Astrocyte of the spinal cord (primary cell): ENCODE measurements around the gene DVL1.

ENCODE experiments used
- DNase-seq: peaks from one replicate; pipeline ENCODE4 v3.0.0; 2011; ENCODE audit warnings: low read depth, low spot score
- H3K4me3 ChIP-seq: 2 replicates; pipeline ENCODE4 v1.5.1; 2011; ENCODE audit warnings: low read depth, mild to moderate bottlenecking, low read length, moderate library complexity
- in situ Hi-C: cut with HindIII; loops from 2 replicates; pipeline ENCODE4 v1.10.0; 2017; ENCODE audit warnings: low sequenced_read_pairs
- TF ChIP-seq, protein P1 (sequence below): IDR thresholded peaks from 2 replicates; pipeline ENCODE4 v1.5.1; 2012; ENCODE audit warnings: low read depth, mild to moderate bottlenecking, low read length, inconsistent platforms

Gene DVL1

GRCh38 chr1:1345860-1346500 is 3.2 kb downstream of the DVL1 start:
- no peak for DNase-seq
- no peak overlapping the region for H3K4me3 ChIP-seq
- TF ChIP-seq, protein P1, sequence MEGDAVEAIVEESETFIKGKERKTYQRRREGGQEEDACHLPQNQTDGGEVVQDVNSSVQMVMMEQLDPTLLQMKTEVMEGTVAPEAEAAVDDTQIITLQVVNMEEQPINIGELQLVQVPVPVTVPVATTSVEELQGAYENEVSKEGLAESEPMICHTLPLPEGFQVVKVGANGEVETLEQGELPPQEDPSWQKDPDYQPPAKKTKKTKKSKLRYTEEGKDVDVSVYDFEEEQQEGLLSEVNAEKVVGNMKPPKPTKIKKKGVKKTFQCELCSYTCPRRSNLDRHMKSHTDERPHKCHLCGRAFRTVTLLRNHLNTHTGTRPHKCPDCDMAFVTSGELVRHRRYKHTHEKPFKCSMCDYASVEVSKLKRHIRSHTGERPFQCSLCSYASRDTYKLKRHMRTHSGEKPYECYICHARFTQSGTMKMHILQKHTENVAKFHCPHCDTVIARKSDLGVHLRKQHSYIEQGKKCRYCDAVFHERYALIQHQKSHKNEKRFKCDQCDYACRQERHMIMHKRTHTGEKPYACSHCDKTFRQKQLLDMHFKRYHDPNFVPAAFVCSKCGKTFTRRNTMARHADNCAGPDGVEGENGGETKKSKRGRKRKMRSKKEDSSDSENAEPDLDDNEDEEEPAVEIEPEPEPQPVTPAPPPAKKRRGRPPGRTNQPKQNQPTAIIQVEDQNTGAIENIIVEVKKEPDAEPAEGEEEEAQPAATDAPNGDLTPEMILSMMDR, result no peak
- in situ Hi-C loops, result no loop called here

GRCh38 chr1:1345384-1345783 is 3.8 kb downstream of the DVL1 start:
- no peak for DNase-seq
- in situ Hi-C loops, result no loop called here
- no peak overlapping the region for H3K4me3 ChIP-seq
- TF ChIP-seq, protein P1, result peak; percentile 22

GRCh38 chr1:1344655-1345361 is 4.4 kb downstream of the DVL1 start:
- DNase-seq, result peak; percentile 56
- in situ Hi-C loops, result no loop called here
- H3K4me3 ChIP-seq, result no peak overlapping the region
- TF ChIP-seq, protein P1, result peak; percentile 57

DNA sequence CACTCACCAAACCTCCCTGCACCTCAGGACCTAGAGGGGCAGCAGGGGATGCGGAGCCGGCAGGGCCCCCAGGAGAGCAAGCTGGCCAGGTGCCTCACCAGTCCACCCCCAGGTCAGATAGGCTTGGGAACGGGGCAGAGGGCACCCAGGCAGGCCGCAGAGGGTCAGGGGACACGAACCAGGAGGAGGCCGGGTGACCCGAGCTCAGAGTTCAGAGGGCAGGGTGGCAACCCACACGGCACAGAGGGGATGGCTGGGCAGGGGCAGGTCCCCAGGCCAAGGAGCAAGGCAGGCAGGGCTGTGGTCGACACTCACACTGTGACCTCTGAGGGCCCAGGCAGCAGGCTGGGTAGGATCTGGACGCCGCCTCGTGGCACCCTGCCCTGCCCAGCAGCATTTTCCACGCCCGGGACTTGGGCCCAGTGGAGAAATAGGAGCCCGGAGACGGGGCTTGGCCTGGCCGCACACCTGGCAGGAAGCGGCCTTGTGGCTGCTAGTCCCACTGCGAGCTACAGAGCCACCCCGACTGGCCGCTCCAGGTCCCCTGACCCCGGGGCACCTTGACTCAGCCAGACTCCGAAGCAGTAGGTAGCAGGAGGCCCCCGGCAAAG is 5.3 kb downstream of the DVL1 start:
- in situ Hi-C loops, result no loop called here

GRCh38 chr1:1342584-1343115 is 6.6 kb downstream of the DVL1 start:
- H3K4me3 ChIP-seq, result no peak overlapping the region
- in situ Hi-C loops, result no loop called here
- TF ChIP-seq, protein P1, result no peak
- DNase-seq, result no peak

More for the DNA sequence above, 5.3 kb downstream of the DVL1 start:
- no peak for DNase-seq
- TF ChIP-seq, protein P1, result no peak
- H3K4me3 ChIP-seq, result no peak overlapping the region

GRCh38 chr1:1342061-1342562 is 7.1 kb downstream of the DVL1 start:
- H3K4me3 ChIP-seq, result no peak overlapping the region
- no peak for DNase-seq
- TF ChIP-seq, protein P1, result no peak
- in situ Hi-C loops, result no loop called here
